ENCODE measurements around the gene PECR. TPM values are rescaled to one million over a fixed set of nuclear protein-coding genes. Genes with fewer than 3 reads are reported as not detected.

Gene PECR
- 9.9 and 12.6 TPM in 2 replicates for total RNA-seq

GRCh38 chr2:216081487-216082116 is at the start of gene PECR, which contains the start of gene TMEM169:
PECR (minus strand) TSS chr2:216081809; CDS start chr2:216081741, 68 bp downstream.
TMEM169 (plus strand) TSS chr2:216081919; CDS start chr2:216095964, 14,045 bp downstream.
- TF ChIP-seq CTCF (IDR thresholded peaks at IDR 0.05; ENCODE audit: insufficient read depth, low read depth, low read length) = no peak
- peak; percentile 42 for DNase-seq (ENCODE audit: low read depth)

GRCh38 chr2:216130346-216130971 is 48.9 kb upstream of the PECR start:
- peak; percentile 63 for DNase-seq (ENCODE audit: low read depth)
- no peak for TF ChIP-seq CTCF (IDR thresholded peaks at IDR 0.05; ENCODE audit: insufficient read depth, low read depth, low read length)
- H3K4me3 ChIP-seq (ENCODE audit: low read depth, low read length) = no peak overlapping the region

More at GRCh38 chr2:216081487-216082116, at the start of gene PECR, which contains the start of gene TMEM169:
- H3K4me3 ChIP-seq (ENCODE audit: low read depth, low read length) = peak within 1 kb of the TSS; percentile 60

GRCh38 chr2:216126943-216127342 is 45.3 kb upstream of the PECR start:
- TF ChIP-seq CTCF (IDR thresholded peaks at IDR 0.05; ENCODE audit: insufficient read depth, low read depth, low read length) = no peak
- H3K4me3 ChIP-seq (ENCODE audit: low read depth, low read length) = no peak overlapping the region
- no peak for DNase-seq (ENCODE audit: low read depth)

GRCh38 chr2:216121255-216121654 is 39.6 kb upstream of the PECR start:
- TF ChIP-seq CTCF (IDR thresholded peaks at IDR 0.05; ENCODE audit: insufficient read depth, low read depth, low read length) = no peak
- DNase-seq (ENCODE audit: low read depth) = no peak
- no peak overlapping the region for H3K4me3 ChIP-seq (ENCODE audit: low read depth, low read length)

GRCh38 chr2:216119986-216120385 is 38.4 kb upstream of the PECR start:
- H3K4me3 ChIP-seq (ENCODE audit: low read depth, low read length) = no peak overlapping the region
- no peak for DNase-seq (ENCODE audit: low read depth)
- no peak for TF ChIP-seq CTCF (IDR thresholded peaks at IDR 0.05; ENCODE audit: insufficient read depth, low read depth, low read length)

- no peak for TF ChIP-seq CTCF (IDR thresholded peaks at IDR 0.05; ENCODE audit: insufficient read depth, low read depth, low read length)
- H3K4me3 ChIP-seq (ENCODE audit: low read depth, low read length) = no peak overlapping the region
- DNase-seq (ENCODE audit: low read depth) = no peak
Measured at GRCh38 chr2:216119146-216119545, 37.5 kb upstream of the PECR start.

Data from fibroblast of villous mesenchyme (primary cell).